Neural progenitor cell (in vitro differentiated cells): Measurements from ENCODE around the gene AJAP1. TPM values are rescaled to one million over a fixed set of nuclear protein-coding genes. Genes with fewer than 3 reads are reported as not detected.

Source experiments
- DNase-seq: peaks from one replicate; pipeline ENCODE4 v3.0.0-alpha.2; 2016; ENCODE audit warnings: low spot score
- H2AFZ ChIP-seq: fragments of 200-600 bp; sonication (generic); replicated peaks from 2 replicates; pipeline ENCODE4 v1.6.1; 2016; ENCODE audit warnings: antibody characterized with exemption
- H3F3A ChIP-seq: fragments of 200-600 bp; sonication (generic); 2 replicates; pipeline ENCODE4 v1.6.1; 2016; ENCODE audit warnings: antibody characterized with exemption, low read depth
- H3K27ac ChIP-seq: fragments of 200-600 bp; sonication (generic); 2 replicates; pipeline ENCODE4 v1.5.1; 2016; ENCODE audit warnings: mild to moderate bottlenecking
- H3K27me3 ChIP-seq: fragments of 200-600 bp; sonication (generic); 2 replicates; pipeline ENCODE4 v1.6.1; 2016; ENCODE audit warnings: mild to moderate bottlenecking, moderate library complexity
- H3K36me3 ChIP-seq: fragments of 200-600 bp; sonication (generic); 2 replicates; pipeline ENCODE4 v1.5.1; 2016
- H3K4me1 ChIP-seq: fragments of 200-600 bp; sonication (generic); 2 replicates; pipeline ENCODE4 v1.6.1; 2016; ENCODE audit warnings: mixed run types
- H3K4me2 ChIP-seq: fragments of 200-600 bp; sonication (generic); 2 replicates; pipeline ENCODE4 v1.6.1; 2016
- H3K4me3 ChIP-seq: fragments of 200-600 bp; sonication (generic); 2 replicates; pipeline ENCODE4 v1.5.1; 2016
- H3K79me2 ChIP-seq: fragments of 200-600 bp; sonication (generic); 2 replicates; pipeline ENCODE4 v1.6.1; 2016; ENCODE audit warnings: low read depth
- H3K9ac ChIP-seq: fragments of 200-600 bp; sonication (generic); 2 replicates; pipeline ENCODE4 v1.6.1; 2016
- H3K9me3 ChIP-seq: fragments of 200-600 bp; sonication (generic); 2 replicates; pipeline ENCODE4 v1.5.1; 2016; ENCODE audit warnings: low read depth
- H4K20me1 ChIP-seq: fragments of 200-600 bp; sonication (generic); 2 replicates; pipeline ENCODE4 v1.6.1; 2016; ENCODE audit warnings: low read depth
- H3K27ac Mint-ChIP-seq: 3 replicates; pipeline ENCODE4 v1.8.0; 2021; ENCODE audit warnings: mixed read lengths
- H3K27me3 Mint-ChIP-seq: 2 replicates; pipeline ENCODE4 v1.8.0; 2022; ENCODE audit warnings: low read depth, mild to moderate bottlenecking, inconsistent platforms, moderate library complexity, mixed read lengths; ENCODE audit not compliant: insufficient read depth
- H3K36me3 Mint-ChIP-seq: 3 replicates; pipeline ENCODE4 v1.8.0; 2021; ENCODE audit warnings: mixed read lengths
- H3K4me1 Mint-ChIP-seq: 3 replicates; pipeline ENCODE4 v1.8.0; 2021; ENCODE audit warnings: mixed read lengths
- H3K4me3 Mint-ChIP-seq: 3 replicates; pipeline ENCODE4 v1.8.0; 2021; ENCODE audit warnings: mild to moderate bottlenecking, moderate library complexity, mixed read lengths
- H3K9me3 Mint-ChIP-seq: 3 replicates; pipeline ENCODE4 v1.8.0; 2020; ENCODE audit warnings: mixed read lengths
- EZH2 ChIP-seq: fragments of 200-600 bp; sonication (generic); IDR thresholded peaks from 2 replicates; pipeline ENCODE4 v1.6.1; 2017; ENCODE audit warnings: antibody characterized with exemption, mild to moderate bottlenecking, moderate library complexity
- EZH2phosphoT487 ChIP-seq: fragments of 200-600 bp; sonication (generic); IDR thresholded peaks from 2 replicates; pipeline ENCODE4 v1.6.1; 2017; ENCODE audit warnings: antibody characterized with exemption
- total RNA-seq: library from RNA; depleted of rRNA; stranded (reverse); fragments of >200 nt; gene quantifications from 2 replicates; pipeline ENCODE4 v1.2.3, GENCODE V29; 2015; ENCODE audit warnings: low replicate concordance
- TF ChIP-seq, protein P1 (sequence below): fragments of 200-600 bp; sonication (generic); IDR thresholded peaks from 2 replicates; pipeline ENCODE4 v1.5.1; 2017; ENCODE audit warnings: antibody characterized with exemption, mild to moderate bottlenecking

AJAP1 gene
- total RNA-seq, 1 donor from 2014 or later: 0.21 TPM

- TF ChIP-seq, protein P1, sequence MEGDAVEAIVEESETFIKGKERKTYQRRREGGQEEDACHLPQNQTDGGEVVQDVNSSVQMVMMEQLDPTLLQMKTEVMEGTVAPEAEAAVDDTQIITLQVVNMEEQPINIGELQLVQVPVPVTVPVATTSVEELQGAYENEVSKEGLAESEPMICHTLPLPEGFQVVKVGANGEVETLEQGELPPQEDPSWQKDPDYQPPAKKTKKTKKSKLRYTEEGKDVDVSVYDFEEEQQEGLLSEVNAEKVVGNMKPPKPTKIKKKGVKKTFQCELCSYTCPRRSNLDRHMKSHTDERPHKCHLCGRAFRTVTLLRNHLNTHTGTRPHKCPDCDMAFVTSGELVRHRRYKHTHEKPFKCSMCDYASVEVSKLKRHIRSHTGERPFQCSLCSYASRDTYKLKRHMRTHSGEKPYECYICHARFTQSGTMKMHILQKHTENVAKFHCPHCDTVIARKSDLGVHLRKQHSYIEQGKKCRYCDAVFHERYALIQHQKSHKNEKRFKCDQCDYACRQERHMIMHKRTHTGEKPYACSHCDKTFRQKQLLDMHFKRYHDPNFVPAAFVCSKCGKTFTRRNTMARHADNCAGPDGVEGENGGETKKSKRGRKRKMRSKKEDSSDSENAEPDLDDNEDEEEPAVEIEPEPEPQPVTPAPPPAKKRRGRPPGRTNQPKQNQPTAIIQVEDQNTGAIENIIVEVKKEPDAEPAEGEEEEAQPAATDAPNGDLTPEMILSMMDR: no peak
- TF ChIP-seq EZH2phosphoT487 (no peak), EZH2 (no peak)
- H4K20me1 ChIP-seq: no peaks in the 10 kb centered on the region
These were observed 15.9 kb downstream of the AJAP1 start for GRCh38 chr1:4670265-4670664.

GRCh38 chr1:4671828-4672227 is 17.4 kb downstream of the AJAP1 start:
- H3K36me3 Mint-ChIP-seq: peaks cover 11% of the 10 kb centered on the region
- no peak overlapping the region for H3K27ac Mint-ChIP-seq
- H3K4me3 ChIP-seq: no peak overlapping the region
- no peaks in the 10 kb centered on the region for H4K20me1 ChIP-seq
- H3K79me2 ChIP-seq: no peaks in the 10 kb centered on the region
- no peaks in the 10 kb centered on the region for H3K27me3 ChIP-seq
- H3K36me3 ChIP-seq: no peaks in the 10 kb centered on the region
- peaks cover 14% of the 10 kb centered on the region for H3K9me3 Mint-ChIP-seq
- no peak for DNase-seq
- no peak overlapping the region for H2AFZ ChIP-seq
- H3K4me2 ChIP-seq: no peak overlapping the region
- no peak for TF ChIP-seq EZH2
- H3K9me3 ChIP-seq: no peaks in the 10 kb centered on the region
- no peak overlapping the region for H3K27ac ChIP-seq
- H3F3A ChIP-seq: no peaks in the 10 kb centered on the region
- H3K27me3 Mint-ChIP-seq: peaks cover 4% of the 10 kb centered on the region
- peaks cover 9% of the 10 kb centered on the region for H3K4me1 Mint-ChIP-seq
- no peak overlapping the region for H3K9ac ChIP-seq
- peaks cover 3% of the 10 kb centered on the region for H3K4me1 ChIP-seq
- no peak overlapping the region for H3K4me3 Mint-ChIP-seq

More at GRCh38 chr1:4670265-4670664, 15.9 kb downstream of the AJAP1 start:
- Mint-ChIP-seq H3K9me3 (peaks cover 21% of the 10 kb centered on the region), H3K4me3 (no peak overlapping the region), H3K36me3 (peaks cover 11% of the 10 kb centered on the region), H3K27ac (no peak overlapping the region), H3K27me3 (peaks cover 2% of the 10 kb centered on the region), H3K4me1 (peaks cover 9% of the 10 kb centered on the region)
- H3K9me3 ChIP-seq: no peaks in the 10 kb centered on the region
- no peak overlapping the region for H2AFZ ChIP-seq
- H3K9ac ChIP-seq: no peak overlapping the region
- no peaks in the 10 kb centered on the region for H3K79me2 ChIP-seq
- no peak overlapping the region for H3K4me3 ChIP-seq
- H3F3A ChIP-seq: no peaks in the 10 kb centered on the region
- no peaks in the 10 kb centered on the region for H3K27me3 ChIP-seq
- no peak overlapping the region for H3K4me2 ChIP-seq
- peaks cover 3% of the 10 kb centered on the region for H3K4me1 ChIP-seq
- no peak for DNase-seq
- H3K36me3 ChIP-seq: no peaks in the 10 kb centered on the region
- H3K27ac ChIP-seq: no peak overlapping the region

- Histone ChIP-seq H3K4me3 (no peak overlapping the region), H3K36me3 (no peaks in the 10 kb centered on the region), H3K4me2 (no peak overlapping the region), H3K27ac (no peak overlapping the region), H2AFZ (no peak overlapping the region), H3K79me2 (no peaks in the 10 kb centered on the region), H3K9ac (no peak overlapping the region), H3K27me3 (no peaks in the 10 kb centered on the region), H3F3A (no peaks in the 10 kb centered on the region), H3K4me1 (peaks cover 3% of the 10 kb centered on the region), H3K9me3 (no peaks in the 10 kb centered on the region), H4K20me1 (no peaks in the 10 kb centered on the region)
- Mint-ChIP-seq H3K27me3 (peaks cover 6% of the 10 kb centered on the region), H3K9me3 (peaks cover 11% of the 10 kb centered on the region), H3K27ac (no peak overlapping the region), H3K4me3 (no peak overlapping the region), H3K36me3 (peaks cover 15% of the 10 kb centered on the region), H3K4me1 (peaks cover 9% of the 10 kb centered on the region)
- DNase-seq: no peak
- TF ChIP-seq EZH2 (no peak), EZH2phosphoT487 (no peak)
- TF ChIP-seq, protein P1: no peak
These were observed 19.1 kb downstream of the AJAP1 start for GRCh38 chr1:4673494-4673893.

DNA sequence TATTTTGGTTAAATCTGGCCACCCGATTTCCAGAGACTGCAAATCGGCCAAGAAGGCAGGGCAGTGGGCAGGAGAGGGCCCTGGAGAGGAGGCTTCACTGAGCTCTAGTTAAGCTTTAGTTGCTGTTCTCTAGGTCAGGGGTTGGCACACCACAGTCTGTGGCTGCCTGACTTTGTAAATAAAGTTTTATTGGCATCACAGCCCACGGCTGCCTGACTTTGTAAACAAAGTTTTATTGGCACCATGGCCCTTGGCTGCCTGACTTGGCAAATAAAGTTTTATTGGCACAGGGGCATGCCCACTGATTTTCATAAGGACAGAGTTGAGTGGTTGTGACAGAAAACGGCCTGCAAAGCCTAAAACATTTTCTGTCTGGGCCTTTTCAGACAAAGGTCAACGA is 19.7 kb downstream of the AJAP1 start:
- no peaks in the 10 kb centered on the region for H3F3A ChIP-seq
- no peak overlapping the region for H3K27ac ChIP-seq
- H3K36me3 Mint-ChIP-seq: peaks cover 21% of the 10 kb centered on the region
- no peak overlapping the region for H2AFZ ChIP-seq
- H3K4me1 ChIP-seq: peaks cover 3% of the 10 kb centered on the region
- H3K4me3 Mint-ChIP-seq: no peak overlapping the region
- no peak overlapping the region for H3K27ac Mint-ChIP-seq
- H3K79me2 ChIP-seq: no peaks in the 10 kb centered on the region
- no peaks in the 10 kb centered on the region for H3K27me3 ChIP-seq
- no peak for DNase-seq
- H3K4me2 ChIP-seq: no peak overlapping the region
- no peak overlapping the region for H3K9ac ChIP-seq
- H3K36me3 ChIP-seq: no peaks in the 10 kb centered on the region
- H3K4me3 ChIP-seq: no peak overlapping the region
- H3K9me3 ChIP-seq: no peaks in the 10 kb centered on the region
- no peak for TF ChIP-seq EZH2phosphoT487
- TF ChIP-seq, protein P1: no peak
- TF ChIP-seq EZH2: no peak
- peaks cover 14% of the 10 kb centered on the region for H3K9me3 Mint-ChIP-seq
- H3K27me3 Mint-ChIP-seq: peaks cover 6% of the 10 kb centered on the region
- no peaks in the 10 kb centered on the region for H4K20me1 ChIP-seq
- peaks cover 9% of the 10 kb centered on the region for H3K4me1 Mint-ChIP-seq
